HG03280 (cell line): Measurements from ENCODE around the gene FMN2.
"Not testable (repeated sequence)": the region's sequence is repeated elsewhere in the genome, so short reads cannot be mapped to it uniquely, and the experiment has no call there.

Experiments used
- ATAC-seq: cut with Tn5 transposase; IDR thresholded peaks from one replicate; pipeline ENCODE4 v1.9.1; 2021; ENCODE audit warnings: mild to moderate bottlenecking, moderate library complexity; ENCODE audit not compliant: unreplicated experiment

Gene FMN2

GRCh38 chr1:240244968-240245628, 153.4 kb downstream of the FMN2 start:
- ATAC-seq, result no peak

- ATAC-seq, result no peak
Measured at GRCh38 chr1:240245629-240246020, 153.9 kb downstream of the FMN2 start.

GRCh38 chr1:240247899-240248298, 156.2 kb downstream of the FMN2 start:
- ATAC-seq, result no peak

GRCh38 chr1:240254006-240254405, 162.3 kb downstream of the FMN2 start:
- no peak for ATAC-seq

- no peak for ATAC-seq
Measured at GRCh38 chr1:240254778-240255291, 163.2 kb downstream of the FMN2 start.

- no peak for ATAC-seq
Measured at GRCh38 chr1:240255922-240256321, 164.2 kb downstream of the FMN2 start.

GRCh38 chr1:240256836-240257503, 165.3 kb downstream of the FMN2 start:
- ATAC-seq, result no peak

GRCh38 chr1:240258910-240259309, 167.2 kb downstream of the FMN2 start:
- ATAC-seq, result no peak

- not testable (repeated sequence) for ATAC-seq
Measured at GRCh38 chr1:240264494-240264893, 172.8 kb downstream of the FMN2 start.

- no peak for ATAC-seq
Measured at GRCh38 chr1:240271081-240271480, 179.4 kb downstream of the FMN2 start.

GRCh38 chr1:240274569-240274968, 182.9 kb downstream of the FMN2 start:
- ATAC-seq, result no peak

GRCh38 chr1:240275219-240275618, 183.5 kb downstream of the FMN2 start:
- not testable (repeated sequence) for ATAC-seq

GRCh38 chr1:240278082-240278481, 186.4 kb downstream of the FMN2 start:
- no peak for ATAC-seq

- ATAC-seq, result no peak
Measured at GRCh38 chr1:240280560-240281322, 189.1 kb downstream of the FMN2 start.

- no peak for ATAC-seq
Measured at GRCh38 chr1:240282061-240282830, 190.6 kb downstream of the FMN2 start.

- no peak for ATAC-seq
Measured at GRCh38 chr1:240284656-240285414, 193.2 kb downstream of the FMN2 start.

- ATAC-seq, result no peak
Measured at GRCh38 chr1:240285540-240285939, 193.9 kb downstream of the FMN2 start.

- no peak for ATAC-seq
Measured at GRCh38 chr1:240287722-240288121, 196.0 kb downstream of the FMN2 start.

GRCh38 chr1:240293706-240294105, 202.0 kb downstream of the FMN2 start:
- ATAC-seq, result no peak

- no peak for ATAC-seq
Measured at GRCh38 chr1:240294566-240294965, 202.9 kb downstream of the FMN2 start.
